Panc1 (cell line): Measurements from ENCODE around the gene TMEM97. TPM values are rescaled to one million over a fixed set of nuclear protein-coding genes. Genes with fewer than 3 reads are reported as not detected.

Experiments
- ATAC-seq: fragments of 200-7000 bp; cut with Tn5 transposase; 2 replicates; pipeline ENCODE4 v1.9.1; 2020; ENCODE audit warnings: mild to moderate bottlenecking, moderate library complexity
- BruUV-seq: library from RNA; stranded (reverse); fragments of 400-500 nt; replicated peaks from 2 replicates; lab custom pipeline; 2021; lab: Mats Ljungman, UMichigan
- CTCF ChIA-PET: fragments of 300-600 bp; sonication (Branson Sonifier 250); formaldehyde crosslinking; loops from one replicate; lab custom pipeline; 2022; ENCODE audit warnings: antibody characterized with exemption; lab: Charles Lee
- POLR2A ChIA-PET: fragments of 300-600 bp; sonication (Branson Sonifier 250); formaldehyde crosslinking; loops from one replicate; lab custom pipeline; 2022; ENCODE audit warnings: antibody characterized with exemption; lab: Charles Lee
- DNase-seq: peaks from one replicate; pipeline ENCODE4 v3.0.0-alpha.2; 2010; ENCODE audit warnings: low read depth, low spot score
- H3K27ac ChIP-seq: 2 replicates; pipeline ENCODE4 v1.5.1; 2011; ENCODE audit warnings: mild to moderate bottlenecking, low read length, inconsistent platforms
- H3K27me3 ChIP-seq: fragments of 200-500 bp; sonication (Bioruptor generic); 2 replicates; pipeline ENCODE4 v1.6.0; 2014; ENCODE audit warnings: low read length, inconsistent platforms; ENCODE audit not compliant: control insufficient read depth, insufficient read depth
- H3K36me3 ChIP-seq: fragments of 200-500 bp; sonication (Bioruptor generic); 2 replicates; pipeline ENCODE4 v1.5.1; 2014; ENCODE audit warnings: inconsistent platforms, mild to moderate bottlenecking, low read length, moderate library complexity; ENCODE audit not compliant: control insufficient read depth, insufficient read depth
- H3K4me1 ChIP-seq: 2 replicates; pipeline ENCODE4 v1.5.1; 2011; ENCODE audit warnings: inconsistent platforms, mild to moderate bottlenecking, low read length, moderate library complexity; ENCODE audit not compliant: control insufficient read depth, insufficient read depth
- H3K4me3 ChIP-seq, 2 experiments: 2 replicates each; pipeline ENCODE4 v1.5.1; 2011 to 2012; ENCODE audit warnings: low read depth in 2 of 2, low read length in 2 of 2, mild to moderate bottlenecking in 2 of 2, inconsistent platforms in 1 of 2, moderate library complexity in 1 of 2
- H3K9me3 ChIP-seq: fragments of 200-500 bp; sonication (Bioruptor generic); 2 replicates; pipeline ENCODE4 v1.5.1; 2014; ENCODE audit warnings: low read depth, mild to moderate bottlenecking, inconsistent platforms, low read length, moderate library complexity; ENCODE audit not compliant: control insufficient read depth, insufficient read depth
- CTCF ChIP-seq: fragments of 450-650 bp; IDR thresholded peaks from 2 replicates; pipeline ENCODE4 v1.5.1; 2017; ENCODE audit warnings: mild to moderate bottlenecking
- POLR2AphosphoS5 ChIP-seq: IDR thresholded peaks from 2 replicates; pipeline ENCODE4 v1.6.1; 2012; ENCODE audit warnings: mild to moderate bottlenecking, low read depth, low read length, moderate library complexity
- SIN3A ChIP-seq: IDR thresholded peaks from 2 replicates; pipeline ENCODE4 v1.6.1; 2012; ENCODE audit warnings: low read depth, mild to moderate bottlenecking, low read length, moderate library complexity, borderline replicate concordance; ENCODE audit not compliant: insufficient read depth
- TCF7L2 ChIP-seq: IDR thresholded peaks from 2 replicates; pipeline ENCODE4 v1.6.1; 2011; ENCODE audit warnings: mild to moderate bottlenecking, low read depth, low read length, inconsistent platforms
- in situ Hi-C: cut with HindIII; loops from 2 replicates; pipeline ENCODE4 v1.10.0; 2016; ENCODE audit warnings: low sequenced_read_pairs, low pct_unique_long_range_greater_than_20kb
- intact Hi-C: fragments of 100-400 bp; cut with micrococcal nuclease; formaldehyde crosslinking; loops from one replicate; pipeline ENCODE4 v1.10.0; 2022; ENCODE audit not compliant: unreplicated experiment
- total RNA-seq: library from RNA; stranded (reverse); gene quantifications from one replicate; pipeline ENCODE4 v1.2.1, GENCODE V29; 2021; ENCODE audit not compliant: unreplicated experiment
- TF ChIP-seq, protein P1 (sequence below), 2 experiments: IDR thresholded peaks; 2 replicates each; pipeline ENCODE4 v1.6.1; 2011 to 2012; ENCODE audit warnings: low read depth in 2 of 2, control low read depth in 1 of 2, low read length in 1 of 2, mild to moderate bottlenecking in 1 of 2, moderate library complexity in 1 of 2; ENCODE audit not compliant: insufficient read depth in 1 of 2

The TMEM97 gene
- total RNA-seq, 1 experiment from 2014 or later = 78.7 TPM

DNA sequence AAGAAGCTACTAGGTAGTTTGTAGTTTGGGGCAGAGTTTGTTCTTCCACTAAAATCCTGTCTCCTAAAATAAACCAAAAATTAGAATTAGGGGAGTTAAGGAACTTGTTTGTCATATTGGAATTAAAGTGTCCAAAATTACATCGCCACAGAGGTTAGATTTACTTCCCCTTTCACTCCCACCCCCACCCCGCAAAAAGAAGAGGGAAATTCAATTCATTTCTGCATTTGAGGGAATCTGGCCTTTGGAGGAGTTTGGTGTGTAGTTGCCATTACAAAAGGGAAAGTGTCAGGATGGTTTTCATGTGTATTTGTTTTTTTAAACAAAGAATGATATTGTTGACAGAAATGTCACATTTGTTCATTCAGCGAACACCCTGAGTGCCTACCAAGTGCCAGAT is 5.8 kb downstream of the TMEM97 start:
- Histone ChIP-seq H3K9me3 (no peaks in the 10 kb centered on the region), H3K27ac (no peak overlapping the region), H3K4me1 (peaks cover 18% of the 10 kb centered on the region; the same call in 1 of the 2 replicates), H3K27me3 (no peaks in the 10 kb centered on the region), H3K4me3 (no peak overlapping the region), H3K36me3 (no peaks in the 10 kb centered on the region)
- ATAC-seq (no peak), DNase-seq (no peak)
- intact Hi-C loops = no loop called here
- ChIA-PET CTCF (interaction anchor here (1.0 kb wide), 1 partner anchor 91 kb away, joined by 4 read pairs; no protein-coding TSS in a partner anchor), POLR2A (interaction anchor here (0.6 to 1.5 kb wide), 2 partner anchors 11 to 65 kb away, joined by 4 to 9 read pairs; partner anchors contain the start of genes IFT20 and TNFAIP1)
- TF ChIP-seq CTCF (no peak), POLR2AphosphoS5 (no peak), TCF7L2 (no peak)
- BruUV-seq = no TSS peak
- in situ Hi-C loops = no loop called here

DNA sequence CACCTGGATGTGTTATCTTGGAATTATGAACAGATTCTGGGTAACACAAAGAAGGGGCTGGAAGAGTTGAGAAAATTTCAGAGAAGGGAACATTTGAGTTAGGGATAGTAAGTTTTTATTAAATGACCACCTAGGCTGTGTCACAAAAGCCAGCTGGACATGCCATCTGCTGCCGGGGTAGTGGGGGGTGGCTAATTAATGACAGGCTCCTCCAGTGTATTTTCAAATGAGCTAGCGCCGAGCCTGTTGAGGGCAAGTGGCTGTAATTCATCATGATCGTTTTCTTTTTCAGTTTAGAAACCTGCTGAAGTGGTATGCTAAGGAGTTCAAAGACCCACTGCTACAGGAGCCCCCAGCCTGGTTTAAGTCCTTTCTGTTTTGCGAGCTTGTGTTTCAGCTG is 6.2 kb downstream of the TMEM97 start:
- TF ChIP-seq POLR2AphosphoS5 (no peak), SIN3A (no peak), CTCF (no peak), TCF7L2 (no peak)
- TF ChIP-seq, protein P1, sequence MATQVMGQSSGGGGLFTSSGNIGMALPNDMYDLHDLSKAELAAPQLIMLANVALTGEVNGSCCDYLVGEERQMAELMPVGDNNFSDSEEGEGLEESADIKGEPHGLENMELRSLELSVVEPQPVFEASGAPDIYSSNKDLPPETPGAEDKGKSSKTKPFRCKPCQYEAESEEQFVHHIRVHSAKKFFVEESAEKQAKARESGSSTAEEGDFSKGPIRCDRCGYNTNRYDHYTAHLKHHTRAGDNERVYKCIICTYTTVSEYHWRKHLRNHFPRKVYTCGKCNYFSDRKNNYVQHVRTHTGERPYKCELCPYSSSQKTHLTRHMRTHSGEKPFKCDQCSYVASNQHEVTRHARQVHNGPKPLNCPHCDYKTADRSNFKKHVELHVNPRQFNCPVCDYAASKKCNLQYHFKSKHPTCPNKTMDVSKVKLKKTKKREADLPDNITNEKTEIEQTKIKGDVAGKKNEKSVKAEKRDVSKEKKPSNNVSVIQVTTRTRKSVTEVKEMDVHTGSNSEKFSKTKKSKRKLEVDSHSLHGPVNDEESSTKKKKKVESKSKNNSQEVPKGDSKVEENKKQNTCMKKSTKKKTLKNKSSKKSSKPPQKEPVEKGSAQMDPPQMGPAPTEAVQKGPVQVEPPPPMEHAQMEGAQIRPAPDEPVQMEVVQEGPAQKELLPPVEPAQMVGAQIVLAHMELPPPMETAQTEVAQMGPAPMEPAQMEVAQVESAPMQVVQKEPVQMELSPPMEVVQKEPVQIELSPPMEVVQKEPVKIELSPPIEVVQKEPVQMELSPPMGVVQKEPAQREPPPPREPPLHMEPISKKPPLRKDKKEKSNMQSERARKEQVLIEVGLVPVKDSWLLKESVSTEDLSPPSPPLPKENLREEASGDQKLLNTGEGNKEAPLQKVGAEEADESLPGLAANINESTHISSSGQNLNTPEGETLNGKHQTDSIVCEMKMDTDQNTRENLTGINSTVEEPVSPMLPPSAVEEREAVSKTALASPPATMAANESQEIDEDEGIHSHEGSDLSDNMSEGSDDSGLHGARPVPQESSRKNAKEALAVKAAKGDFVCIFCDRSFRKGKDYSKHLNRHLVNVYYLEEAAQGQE (IDR thresholded peaks at IDR 0.05; ENCODE audit: insufficient read depth in 1 of 2, low read depth in 2 of 2, low read length in 1 of 2) = no peak
- POLR2A ChIA-PET = interaction anchor here (0.6 to 1.5 kb wide), 2 partner anchors 10 to 66 kb away, joined by 4 to 9 read pairs; partner anchors contain the start of genes IFT20 and TNFAIP1
- no peak overlapping the region for H3K4me3 ChIP-seq

More for the DNA sequence above, 6.2 kb downstream of the TMEM97 start:
- no peak for DNase-seq
- no peaks in the 10 kb centered on the region for H3K27me3 ChIP-seq
- no peaks in the 10 kb centered on the region for H3K9me3 ChIP-seq
- no peaks in the 10 kb centered on the region for H3K36me3 ChIP-seq
- peaks cover 14% of the 10 kb centered on the region; the same call in 1 of the 2 replicates for H3K4me1 ChIP-seq
- intact Hi-C loops (no loop called here), in situ Hi-C loops (no loop called here)
- CTCF ChIA-PET = interaction anchor here (1.0 kb wide), 1 partner anchor 92 kb away, joined by 4 read pairs; no protein-coding TSS in a partner anchor
- no TSS peak for BruUV-seq
- no peak overlapping the region for H3K27ac ChIP-seq
- ATAC-seq = no peak
